Measurements from ENCODE around the gene ZC2HC1B. TPM values are rescaled to one million over a fixed set of nuclear protein-coding genes. Genes with fewer than 3 reads are reported as not detected.

Gene ZC2HC1B
- total and polyA plus RNA-seq, 2 of the 8 experiments (the other 6 are each of a cell fraction or from before 2014, with no cell fraction given): not detected

DNA sequence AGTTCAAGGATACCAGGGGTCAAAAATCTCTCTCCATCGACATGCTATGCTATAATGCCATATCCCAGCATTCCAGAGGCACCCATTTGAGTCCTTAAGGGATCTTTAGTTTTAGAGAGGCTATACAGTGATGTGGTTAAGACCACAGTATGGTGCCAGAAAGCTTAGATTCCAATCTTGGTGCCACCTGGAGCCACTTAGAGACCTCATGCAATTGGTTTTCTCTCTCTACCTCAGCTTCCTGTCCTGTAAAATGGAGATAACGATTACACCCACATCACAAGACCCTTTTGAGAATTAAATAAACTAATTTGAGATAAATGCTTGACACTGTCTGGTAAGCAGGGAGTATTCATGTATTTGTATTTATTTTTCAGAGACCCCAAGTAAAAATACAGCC, 104.8 kb downstream of the ZC2HC1B start:
- Histone ChIP-seq H3K36me3 (ENCODE audit: control insufficient read depth in 2 of 4, insufficient read depth in 4 of 4, low read length in 3 of 4) (no peaks in the 10 kb centered on the region), H3K4me2 (ENCODE audit: insufficient read depth in 1 of 2, low read depth in 2 of 2, low read length in 2 of 2) (no peak overlapping the region), H2BK15ac (ENCODE audit: low read length) (no peak overlapping the region), H3K9ac (replicated peaks in 1 of 4; ENCODE audit: extremely low read depth in 1 of 4, low read depth in 3 of 4, low read length in 3 of 4) (no peak overlapping the region), H4K8ac (ENCODE audit: extremely low read depth, insufficient read depth, low read length) (no peak overlapping the region), H3K4me3 (ENCODE audit: extremely low read depth in 1 of 4, insufficient read depth in 2 of 4, low read depth in 3 of 4, low read length in 4 of 4) (no peak overlapping the region), H3K27me3 (replicated peaks in 1 of 4; ENCODE audit: control insufficient read depth in 3 of 4, extremely low read depth in 1 of 4, insufficient read depth in 3 of 4, low read length in 3 of 4) (peaks cover 77 to 89% (median 87%) of the 10 kb centered on the region in 4 experiments), H3K23me2 (ENCODE audit: low read depth, low read length) (0 out of 2 replicates have a peak, but pooled peaks cover 3% of the 10 kb centered on the region), H3K4ac (replicated peaks; ENCODE audit: insufficient read length, low read depth, low read length) (no peak overlapping the region), H3K23ac (ENCODE audit: insufficient read length) (no peak overlapping the region), H3K56ac (replicated peaks; ENCODE audit: insufficient read length, low read depth, low read length) (no peak overlapping the region), H2BK20ac (ENCODE audit: low read length) (no peak overlapping the region), H3K79me2 (ENCODE audit: control insufficient read depth in 1 of 2, insufficient read depth in 2 of 2, low read length in 2 of 2) (no peaks in the 10 kb centered on the region), H2BK120ac (replicated peaks; ENCODE audit: low read depth, low read length) (no peak overlapping the region), H2AK5ac (ENCODE audit: low read depth, low read length) (no peak overlapping the region), H3K18ac (ENCODE audit: extremely low read depth, low read length) (no peak overlapping the region), H3K4me1 (replicated peaks in 1 of 4; ENCODE audit: control insufficient read depth in 3 of 4, insufficient read depth in 4 of 4, low read length in 3 of 4) (peaks cover 4 to 27% (median 16%) of the 10 kb centered on the region in 4 experiments), H4K91ac (replicated peaks; ENCODE audit: insufficient read length, low read length) (no peak overlapping the region), H3K14ac (ENCODE audit: insufficient read length) (no peak overlapping the region), H3K79me1 (ENCODE audit: low read depth, low read length) (no peaks in the 10 kb centered on the region), H2BK5ac (ENCODE audit: low read depth, low read length) (no peak overlapping the region), H2BK12ac (ENCODE audit: low read depth, low read length) (no peak overlapping the region), H2AFZ (ENCODE audit: low read length) (no peak overlapping the region), H3K9me3 (ENCODE audit: insufficient read depth in 2 of 2, low read depth in 1 of 2, low read length in 1 of 2) (no peaks in the 10 kb centered on the region), H4K20me1 (replicated peaks in 1 of 2; ENCODE audit: control insufficient read depth in 1 of 2, insufficient read depth in 2 of 2, low read length in 2 of 2) (peaks cover 6% of the 10 kb centered on the region in 2 experiments), H3K27ac (ENCODE audit: low read depth, low read length) (no peak overlapping the region), H4K5ac (ENCODE audit: insufficient read length, low read depth, low read length) (no peak overlapping the region)
- DNase-seq (ENCODE audit: low read depth in 1 of 2, low spot score in 2 of 2) (no peak), FAIRE-seq (peak; percentile 50)
- WGBS, 2 experiments (ENCODE audit: extremely low coverage in 1 of 2, insufficient coverage in 1 of 2, insufficient read length in 1 of 2, insufficient replicate concordance in 2 of 2, low coverage in 1 of 2, low lambda C conversion rate in 2 of 2, missing lambda C conversion rate in 1 of 2): 12% methylated on average over 2 of the region's 2 CpGs; no CpG with 5 or more reads in 1 of the 2 experiments
- CTCF ChIA-PET (ENCODE audit: partially characterized antibody): interaction anchor here (1.8 to 5.5 kb wide), 2 partner anchors 27 to 29 kb away, joined by 8 to 30 read pairs; no protein-coding TSS in a partner anchor
- POLR2A ChIA-PET (ENCODE audit: partially characterized antibody): no interaction called here
- TF ChIP-seq SP4 (IDR thresholded peaks at IDR 0.05; ENCODE audit: low read length) (no peak), RAD21 (IDR thresholded peaks at IDR 0.05 in 1 of 2, conservative IDR thresholded peaks at IDR 0.05 in 1 of 2; ENCODE audit: low read depth in 2 of 2, low read length in 2 of 2) (no peak; a peak in 1 of 4 replicates), JUN (IDR thresholded peaks at IDR 0.05; ENCODE audit: low read depth, low read length) (no peak), EZH2 (IDR thresholded peaks at IDR 0.05; ENCODE audit: low read depth, low read length, severe bottlenecking) (peak; percentile 4), CBX5 (IDR thresholded peaks at IDR 0.05; ENCODE audit: low read depth, low read length) (no peak), SIN3A (conservative IDR thresholded peaks at IDR 0.05 in 1 of 2, IDR thresholded peaks at IDR 0.05 in 1 of 2; ENCODE audit: low read depth in 1 of 2, low read length in 2 of 2) (no peak), SAP30 (IDR thresholded peaks at IDR 0.05; ENCODE audit: insufficient read depth, insufficient replicate concordance, low read length) (no peak), BRCA1 (IDR thresholded peaks at IDR 0.05; ENCODE audit: low read depth, low read length) (no peak)
- TF ChIP-seq, protein P1, sequence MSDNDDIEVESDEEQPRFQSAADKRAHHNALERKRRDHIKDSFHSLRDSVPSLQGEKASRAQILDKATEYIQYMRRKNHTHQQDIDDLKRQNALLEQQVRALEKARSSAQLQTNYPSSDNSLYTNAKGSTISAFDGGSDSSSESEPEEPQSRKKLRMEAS (IDR thresholded peaks at IDR 0.05): no peak
- TF ChIP-seq, protein P2, sequence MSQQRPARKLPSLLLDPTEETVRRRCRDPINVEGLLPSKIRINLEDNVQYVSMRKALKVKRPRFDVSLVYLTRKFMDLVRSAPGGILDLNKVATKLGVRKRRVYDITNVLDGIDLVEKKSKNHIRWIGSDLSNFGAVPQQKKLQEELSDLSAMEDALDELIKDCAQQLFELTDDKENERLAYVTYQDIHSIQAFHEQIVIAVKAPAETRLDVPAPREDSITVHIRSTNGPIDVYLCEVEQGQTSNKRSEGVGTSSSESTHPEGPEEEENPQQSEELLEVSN (IDR thresholded peaks at IDR 0.05): no peak
